ENCODE measurements around the gene RGS2. TPM values are rescaled to one million over a fixed set of nuclear protein-coding genes. Genes with fewer than 3 reads are reported as not detected.

The RGS2 gene
- total and polyA plus RNA-seq, 2 experiments from 2014 or later: 196 to 283 TPM

GRCh38 chr1:192852001-192852947, 43.4 kb downstream of the RGS2 start:
- no peaks in the 10 kb centered on the region for H3K9me3 ChIP-seq (ENCODE audit: low read depth)
- no peaks in the 10 kb centered on the region for H3K79me2 ChIP-seq
- H3K9me2 ChIP-seq (replicated peaks; ENCODE audit: insufficient read depth): no peaks in the 10 kb centered on the region
- H3K4me1 ChIP-seq (ENCODE audit: insufficient read depth): no peaks in the 10 kb centered on the region
- TF ChIP-seq EZH2phosphoT487 (IDR thresholded peaks at IDR 0.05; ENCODE audit: low read depth, severe bottlenecking, unreplicated experiment): no peak
- TF ChIP-seq EZH2 (IDR thresholded peaks at IDR 0.05; ENCODE audit: borderline replicate concordance): no peak
- no peak for TF ChIP-seq CTCF (IDR thresholded peaks at IDR 0.05; ENCODE audit: poor library complexity)
- 0% methylated on average over 1 of the region's 1 CpG for WGBS (ENCODE audit: low lambda C conversion rate, missing lambda C conversion rate)
- DNase-seq (ENCODE audit: low spot score): no peak
- no peaks in the 10 kb centered on the region for H4K20me1 ChIP-seq (ENCODE audit: insufficient read depth, poor library complexity, severe bottlenecking)
- no peak overlapping the region for H3K4me3 ChIP-seq
- H3K4me2 ChIP-seq: no peak overlapping the region
- no peak overlapping the region for H3K27ac ChIP-seq
- no peak overlapping the region for H2AFZ ChIP-seq
- no peaks in the 10 kb centered on the region for H3K27me3 ChIP-seq
- H3K36me3 ChIP-seq (replicated peaks; ENCODE audit: insufficient read depth, low read depth): no peaks in the 10 kb centered on the region

GRCh38 chr1:192858456-192858855, 49.6 kb downstream of the RGS2 start:
- no peaks in the 10 kb centered on the region for H3K27me3 ChIP-seq
- DNase-seq (ENCODE audit: low spot score): no peak
- 100% methylated on average over 1 of the region's 1 CpG for WGBS (ENCODE audit: low lambda C conversion rate, missing lambda C conversion rate)

GRCh38 chr1:192859808-192860207, 51.0 kb downstream of the RGS2 start:
- Histone ChIP-seq H4K20me1 (ENCODE audit: insufficient read depth, poor library complexity, severe bottlenecking) (no peaks in the 10 kb centered on the region), H3K4me3 (no peak overlapping the region), H3K36me3 (replicated peaks; ENCODE audit: insufficient read depth, low read depth) (no peaks in the 10 kb centered on the region), H3K79me2 (no peaks in the 10 kb centered on the region), H3K4me2 (no peak overlapping the region), H3K4me1 (ENCODE audit: insufficient read depth) (no peaks in the 10 kb centered on the region), H3K27ac (no peak overlapping the region), H2AFZ (no peak overlapping the region), H3K9me3 (ENCODE audit: low read depth) (no peaks in the 10 kb centered on the region), H3K9me2 (replicated peaks; ENCODE audit: insufficient read depth) (no peaks in the 10 kb centered on the region), H3K27me3 (no peaks in the 10 kb centered on the region)
- TF ChIP-seq EZH2phosphoT487 (IDR thresholded peaks at IDR 0.05; ENCODE audit: low read depth, severe bottlenecking, unreplicated experiment) (no peak), EZH2 (IDR thresholded peaks at IDR 0.05; ENCODE audit: borderline replicate concordance) (no peak), CTCF (IDR thresholded peaks at IDR 0.05; ENCODE audit: poor library complexity) (no peak)
- no peak for DNase-seq (ENCODE audit: low spot score)

More at GRCh38 chr1:192858456-192858855, 49.6 kb downstream of the RGS2 start:
- TF ChIP-seq EZH2phosphoT487 (IDR thresholded peaks at IDR 0.05; ENCODE audit: low read depth, severe bottlenecking, unreplicated experiment) (no peak), EZH2 (IDR thresholded peaks at IDR 0.05; ENCODE audit: borderline replicate concordance) (no peak), CTCF (IDR thresholded peaks at IDR 0.05; ENCODE audit: poor library complexity) (no peak)
- no peaks in the 10 kb centered on the region for H4K20me1 ChIP-seq (ENCODE audit: insufficient read depth, poor library complexity, severe bottlenecking)
- no peaks in the 10 kb centered on the region for H3K9me3 ChIP-seq (ENCODE audit: low read depth)
- no peaks in the 10 kb centered on the region for H3K9me2 ChIP-seq (replicated peaks; ENCODE audit: insufficient read depth)
- no peak overlapping the region for H3K4me3 ChIP-seq
- no peaks in the 10 kb centered on the region for H3K36me3 ChIP-seq (replicated peaks; ENCODE audit: insufficient read depth, low read depth)
- H3K4me2 ChIP-seq: no peak overlapping the region
- H3K27ac ChIP-seq: no peak overlapping the region
- no peaks in the 10 kb centered on the region for H3K4me1 ChIP-seq (ENCODE audit: insufficient read depth)
- no peaks in the 10 kb centered on the region for H3K79me2 ChIP-seq
- no peak overlapping the region for H2AFZ ChIP-seq

Data from hepatocyte (in vitro differentiated cells).